GM18498 (cell line): Measurements from ENCODE around the gene PCDHA5.
"Not testable (repeated sequence)": the region's sequence is repeated elsewhere in the genome, so short reads cannot be mapped to it uniquely, and the experiment has no call there.

Experiments
- ATAC-seq: cut with Tn5 transposase; IDR thresholded peaks from one replicate; pipeline ENCODE4 v1.9.1; 2021; ENCODE audit warnings: mild to moderate bottlenecking, moderate library complexity; ENCODE audit not compliant: unreplicated experiment

PCDHA5 gene

DNA sequence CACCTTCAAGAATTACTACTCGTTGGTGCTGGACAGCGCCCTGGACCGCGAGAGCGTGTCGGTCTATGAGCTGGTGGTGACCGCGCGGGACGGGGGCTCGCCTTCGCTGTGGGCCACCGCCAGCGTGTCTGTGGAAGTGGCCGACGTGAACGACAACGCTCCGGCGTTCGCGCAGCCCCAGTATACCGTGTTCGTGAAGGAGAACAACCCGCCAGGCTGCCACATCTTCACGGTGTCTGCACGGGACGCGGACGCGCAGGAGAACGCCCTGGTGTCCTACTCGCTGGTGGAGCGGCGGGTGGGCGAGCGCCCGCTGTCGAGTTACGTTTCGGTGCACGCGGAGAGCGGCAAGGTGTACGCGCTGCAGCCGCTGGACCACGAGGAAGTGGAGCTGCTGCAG, 1.6 kb downstream of the PCDHA5 start:
- ATAC-seq = not testable (repeated sequence)

DNA sequence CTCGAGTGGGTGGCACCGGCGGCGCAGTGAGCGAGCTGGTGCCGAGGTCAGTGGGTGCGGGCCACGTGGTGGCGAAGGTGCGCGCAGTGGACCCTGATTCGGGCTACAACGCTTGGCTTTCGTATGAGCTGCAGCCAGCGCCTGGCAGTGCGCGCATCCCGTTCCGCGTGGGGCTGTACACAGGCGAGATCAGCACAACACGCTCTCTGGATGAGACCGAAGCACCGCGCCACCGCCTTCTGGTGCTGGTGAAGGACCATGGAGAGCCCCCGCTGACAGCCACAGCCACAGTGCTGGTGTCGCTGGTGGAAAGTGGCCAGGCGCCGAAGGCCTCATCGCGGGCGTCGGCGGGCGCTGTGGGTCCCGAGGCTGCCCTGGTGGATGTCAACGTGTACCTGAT, 2.1 kb downstream of the PCDHA5 start:
- no peak for ATAC-seq

DNA sequence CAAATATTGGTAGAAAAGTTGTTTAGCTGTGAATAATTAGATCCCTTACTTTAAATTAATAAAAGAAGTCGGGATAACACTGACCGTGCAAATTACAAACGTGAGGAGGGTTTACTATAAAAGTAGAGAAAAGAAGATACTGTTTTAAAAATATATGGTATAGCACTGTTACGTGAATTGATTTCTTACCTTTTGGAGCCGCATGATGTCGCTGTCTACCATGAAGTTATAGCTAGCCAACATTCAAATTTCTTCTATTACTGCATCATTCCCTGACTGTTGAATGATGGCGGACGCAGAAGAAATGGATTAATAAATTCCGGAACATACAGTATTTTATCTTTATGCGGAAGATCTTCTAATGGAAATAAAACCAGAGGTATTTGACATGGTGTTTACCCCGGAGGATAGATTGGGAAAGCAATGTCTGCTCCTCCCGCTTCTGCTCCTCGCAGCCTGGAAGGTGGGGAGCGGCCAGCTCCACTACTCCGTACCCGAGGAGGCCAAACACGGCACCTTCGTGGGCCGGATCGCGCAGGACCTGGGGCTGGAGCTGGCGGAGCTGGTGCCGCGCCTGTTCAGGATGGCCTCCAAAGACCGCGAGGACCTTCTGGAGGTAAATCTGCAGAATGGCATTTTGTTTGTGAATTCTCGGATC, 6.4 kb downstream of the PCDHA5 start, which contains the start of gene PCDHA6:
Gene PCDHA6 (plus strand): TSS at position 257 of the 658 bp plus-strand sequence. CDS start 132 bp downstream, at position 389.
- no peak for ATAC-seq

DNA sequence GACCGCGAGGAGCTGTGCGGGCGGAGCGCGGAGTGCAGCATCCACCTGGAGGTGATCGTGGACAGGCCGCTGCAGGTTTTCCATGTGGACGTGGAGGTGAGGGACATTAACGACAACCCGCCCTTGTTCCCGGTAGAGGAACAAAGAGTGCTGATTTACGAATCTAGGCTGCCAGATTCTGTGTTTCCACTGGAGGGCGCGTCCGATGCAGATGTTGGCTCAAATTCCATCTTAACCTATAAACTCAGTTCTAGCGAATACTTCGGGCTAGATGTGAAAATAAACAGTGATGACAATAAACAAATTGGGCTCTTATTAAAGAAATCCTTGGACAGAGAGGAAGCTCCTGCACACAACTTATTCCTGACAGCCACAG, 6.9 kb downstream of the PCDHA5 start:
- no peak for ATAC-seq

DNA sequence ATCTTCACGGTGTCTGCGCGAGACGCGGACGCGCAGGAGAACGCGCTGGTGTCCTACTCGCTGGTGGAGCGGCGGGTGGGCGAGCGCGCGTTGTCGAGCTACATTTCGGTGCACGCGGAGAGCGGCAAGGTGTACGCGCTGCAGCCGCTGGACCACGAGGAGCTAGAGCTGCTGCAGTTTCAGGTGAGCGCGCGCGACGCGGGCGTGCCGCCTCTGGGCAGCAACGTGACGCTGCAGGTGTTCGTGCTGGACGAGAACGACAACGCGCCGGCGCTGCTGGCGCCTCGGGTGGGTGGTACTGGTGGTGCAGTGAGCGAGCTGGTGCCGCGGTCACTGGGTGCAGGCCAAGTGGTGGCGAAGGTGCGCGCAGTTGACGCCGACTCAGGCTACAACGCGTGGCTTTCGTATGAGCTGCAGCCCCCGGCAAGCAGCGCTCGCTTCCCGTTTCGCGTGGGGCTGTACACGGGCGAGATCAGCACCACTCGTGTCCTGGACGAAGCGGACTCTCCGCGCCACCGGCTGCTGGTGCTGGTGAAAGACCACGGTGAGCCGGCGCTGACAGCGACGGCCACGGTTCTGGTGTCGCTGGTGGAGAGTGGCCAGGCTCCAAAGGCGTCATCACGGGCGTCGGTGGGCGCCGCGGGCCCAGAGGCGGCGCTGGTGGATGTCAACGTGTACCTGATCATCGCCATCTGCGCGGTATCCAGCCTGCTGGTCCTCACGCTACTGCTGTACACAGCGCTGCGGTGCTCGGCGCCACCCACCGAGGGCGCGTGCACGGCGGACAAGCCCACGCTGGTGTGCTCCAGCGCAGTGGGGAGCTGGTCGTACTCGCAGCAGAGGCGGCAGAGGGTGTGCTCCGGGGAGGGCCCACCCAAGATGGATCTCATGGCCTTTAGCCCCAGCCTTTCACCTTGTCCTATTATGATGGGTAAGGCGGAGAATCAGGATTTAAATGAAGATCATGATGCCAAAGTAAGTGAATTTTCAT, 8.4 kb downstream of the PCDHA5 start:
- ATAC-seq = not testable (repeated sequence)

DNA sequence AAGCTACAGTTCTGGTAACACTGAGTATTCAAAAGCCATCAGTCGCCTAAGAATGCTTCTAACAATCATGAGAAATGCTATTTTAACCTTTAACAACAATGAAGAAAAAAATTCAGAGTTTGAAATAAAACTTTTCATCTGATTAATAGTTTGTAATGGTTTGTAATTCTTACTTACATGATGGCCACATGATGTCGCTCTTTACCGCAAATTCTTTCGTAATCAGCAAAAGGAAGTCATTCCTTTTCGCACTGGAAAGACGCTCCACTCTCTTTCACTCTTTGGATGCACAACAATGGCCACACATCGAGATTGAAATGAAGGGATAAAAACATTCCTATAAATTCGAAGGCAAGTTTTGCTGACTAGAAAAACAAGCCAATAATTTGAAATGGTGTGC, 12.6 kb downstream of the PCDHA5 start, which contains the start of gene PCDHA7:
Gene PCDHA7 (plus strand): TSS at position 277 of the 400 bp plus-strand sequence. CDS start 115 bp downstream, at position 392.
- no peak for ATAC-seq

DNA sequence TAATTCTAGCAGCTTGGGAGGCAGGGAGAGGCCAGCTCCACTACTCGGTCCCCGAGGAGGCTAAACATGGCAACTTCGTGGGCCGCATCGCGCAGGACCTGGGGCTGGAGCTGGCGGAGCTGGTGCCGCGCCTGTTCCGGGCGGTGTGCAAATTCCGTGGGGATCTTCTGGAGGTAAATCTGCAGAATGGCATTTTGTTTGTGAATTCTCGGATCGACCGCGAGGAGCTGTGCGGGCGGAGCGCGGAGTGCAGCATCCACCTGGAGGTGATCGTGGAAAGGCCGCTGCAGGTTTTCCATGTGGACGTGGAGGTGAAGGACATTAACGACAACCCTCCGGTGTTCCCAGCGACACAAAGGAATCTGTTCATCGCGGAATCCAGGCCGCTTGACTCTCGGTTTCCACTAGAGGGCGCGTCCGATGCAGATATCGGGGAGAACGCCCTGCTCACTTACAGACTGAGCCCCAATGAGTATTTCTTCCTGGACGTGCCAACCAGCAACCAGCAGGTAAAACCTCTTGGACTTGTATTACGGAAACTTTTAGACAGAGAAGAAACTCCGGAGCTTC, 13.1 kb downstream of the PCDHA5 start:
- ATAC-seq = not testable (repeated sequence)

DNA sequence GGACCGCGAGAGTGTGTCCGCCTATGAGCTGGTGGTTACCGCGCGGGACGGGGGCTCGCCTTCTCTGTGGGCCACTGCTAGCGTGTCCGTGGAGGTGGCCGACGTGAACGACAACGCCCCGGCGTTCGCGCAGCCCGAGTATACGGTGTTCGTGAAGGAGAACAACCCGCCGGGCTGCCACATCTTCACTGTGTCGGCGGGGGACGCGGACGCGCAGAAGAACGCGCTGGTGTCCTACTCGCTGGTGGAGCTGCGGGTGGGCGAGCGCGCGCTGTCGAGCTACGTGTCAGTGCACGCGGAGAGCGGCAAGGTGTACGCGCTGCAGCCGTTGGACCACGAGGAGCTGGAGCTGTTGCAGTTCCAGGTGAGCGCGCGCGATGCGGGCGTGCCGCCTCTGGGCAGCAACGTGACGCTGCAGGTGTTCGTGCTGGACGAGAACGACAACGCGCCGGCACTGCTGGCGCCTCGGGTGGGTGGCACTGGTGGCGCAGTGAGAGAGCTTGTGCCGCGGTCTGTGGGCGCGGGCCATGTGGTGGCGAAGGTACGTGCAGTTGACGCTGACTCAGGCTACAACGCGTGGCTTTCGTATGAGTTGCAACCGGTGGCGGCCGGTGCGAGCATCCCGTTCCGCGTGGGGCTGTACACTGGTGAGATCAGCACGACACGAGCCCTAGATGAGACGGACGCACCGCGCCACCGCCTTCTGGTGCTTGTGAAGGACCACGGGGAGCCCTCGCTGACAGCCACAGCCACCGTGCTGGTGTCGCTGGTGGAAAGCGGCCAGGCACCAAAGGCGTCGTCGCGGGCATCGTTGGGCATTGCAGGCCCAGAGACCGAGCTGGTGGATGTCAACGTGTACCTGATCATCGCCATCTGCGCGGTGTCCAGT, 14.5 kb downstream of the PCDHA5 start:
- ATAC-seq = no peak

DNA sequence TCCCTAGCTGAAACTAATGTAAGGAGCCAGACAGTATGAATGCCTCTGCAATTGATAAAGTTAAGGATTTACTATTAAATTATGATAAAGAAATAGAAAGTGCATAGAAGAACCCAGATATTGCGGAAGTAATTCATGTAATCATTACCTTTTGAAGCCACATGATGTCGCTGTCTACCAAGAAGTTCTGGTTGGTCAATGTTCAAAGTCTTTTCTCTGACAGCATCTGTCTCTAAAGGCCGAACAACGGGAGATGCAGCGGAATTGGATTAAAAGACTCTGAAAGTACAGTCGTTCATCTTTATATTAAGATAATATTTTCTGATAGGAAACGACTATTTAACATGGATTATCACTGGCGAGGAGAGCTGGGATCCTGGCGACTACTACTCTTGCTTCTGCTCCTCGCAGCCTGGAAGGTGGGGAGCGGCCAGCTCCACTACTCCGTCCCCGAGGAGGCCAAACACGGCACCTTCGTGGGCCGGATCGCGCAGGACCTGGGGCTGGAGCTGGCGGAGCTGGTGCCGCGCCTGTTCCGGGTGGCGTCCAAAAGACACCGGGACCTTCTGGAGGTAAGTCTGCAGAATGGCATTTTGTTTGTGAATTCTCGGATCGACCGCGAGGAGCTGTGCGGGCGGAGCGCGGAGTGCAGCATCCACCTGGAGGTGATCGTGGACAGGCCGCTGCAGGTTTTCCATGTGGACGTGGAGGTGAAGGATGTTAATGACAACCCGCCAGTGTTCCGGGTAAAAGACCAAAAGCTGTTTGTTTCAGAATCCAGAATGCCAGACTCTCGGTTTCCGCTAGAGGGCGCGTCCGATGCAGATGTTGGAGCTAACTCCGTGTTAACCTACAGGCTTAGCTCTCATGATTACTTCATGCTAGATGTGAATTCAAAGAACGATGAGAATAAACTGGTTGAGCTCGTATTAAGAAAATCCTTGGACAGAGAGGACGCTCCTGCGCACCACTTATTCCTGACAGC, 19.9 kb downstream of the PCDHA5 start, which contains the start of gene PCDHA8:
Gene PCDHA8 (plus strand): TSS at position 210 of the 985 bp plus-strand sequence. CDS start 135 bp downstream, at position 345.
- no peak for ATAC-seq

DNA sequence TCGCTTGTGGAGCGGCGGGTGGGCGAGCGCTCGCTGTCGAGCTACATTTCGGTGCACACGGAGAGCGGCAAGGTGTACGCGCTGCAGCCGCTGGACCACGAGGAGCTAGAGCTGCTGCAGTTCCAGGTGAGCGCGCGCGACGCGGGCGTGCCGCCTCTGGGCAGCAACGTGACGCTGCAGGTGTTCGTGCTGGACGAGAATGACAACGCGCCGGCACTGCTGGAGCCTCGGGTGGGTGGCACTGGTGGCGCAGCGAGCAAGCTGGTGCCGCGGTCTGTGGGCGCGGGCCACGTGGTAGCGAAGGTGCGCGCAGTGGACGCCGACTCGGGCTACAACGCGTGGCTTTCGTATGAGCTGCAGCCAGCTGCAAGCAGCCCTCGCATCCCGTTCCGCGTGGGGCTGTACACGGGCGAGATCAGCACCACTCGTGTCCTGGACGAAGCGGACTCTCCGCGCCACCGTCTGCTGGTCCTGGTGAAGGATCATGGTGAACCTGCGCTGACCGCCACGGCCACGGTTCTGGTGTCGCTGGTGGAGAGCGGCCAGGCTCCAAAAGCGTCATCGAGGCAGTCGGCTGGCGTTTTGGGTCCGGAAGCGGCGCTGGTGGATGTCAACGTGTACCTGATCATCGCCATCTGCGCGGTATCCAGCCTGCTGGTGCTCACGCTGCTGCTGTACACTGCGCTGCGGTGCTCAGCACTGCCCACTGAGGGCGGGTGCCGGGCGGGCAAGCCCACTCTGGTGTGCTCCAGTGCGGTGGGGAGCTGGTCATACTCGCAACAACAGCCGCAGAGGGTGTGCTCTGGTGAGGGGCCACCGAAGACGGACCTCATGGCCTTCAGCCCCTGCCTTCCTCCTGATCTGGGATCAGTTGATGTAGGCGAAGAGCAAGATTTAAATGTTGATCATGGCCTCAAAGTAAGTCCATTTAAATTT, 21.7 kb downstream of the PCDHA5 start:
- ATAC-seq = no peak

DNA sequence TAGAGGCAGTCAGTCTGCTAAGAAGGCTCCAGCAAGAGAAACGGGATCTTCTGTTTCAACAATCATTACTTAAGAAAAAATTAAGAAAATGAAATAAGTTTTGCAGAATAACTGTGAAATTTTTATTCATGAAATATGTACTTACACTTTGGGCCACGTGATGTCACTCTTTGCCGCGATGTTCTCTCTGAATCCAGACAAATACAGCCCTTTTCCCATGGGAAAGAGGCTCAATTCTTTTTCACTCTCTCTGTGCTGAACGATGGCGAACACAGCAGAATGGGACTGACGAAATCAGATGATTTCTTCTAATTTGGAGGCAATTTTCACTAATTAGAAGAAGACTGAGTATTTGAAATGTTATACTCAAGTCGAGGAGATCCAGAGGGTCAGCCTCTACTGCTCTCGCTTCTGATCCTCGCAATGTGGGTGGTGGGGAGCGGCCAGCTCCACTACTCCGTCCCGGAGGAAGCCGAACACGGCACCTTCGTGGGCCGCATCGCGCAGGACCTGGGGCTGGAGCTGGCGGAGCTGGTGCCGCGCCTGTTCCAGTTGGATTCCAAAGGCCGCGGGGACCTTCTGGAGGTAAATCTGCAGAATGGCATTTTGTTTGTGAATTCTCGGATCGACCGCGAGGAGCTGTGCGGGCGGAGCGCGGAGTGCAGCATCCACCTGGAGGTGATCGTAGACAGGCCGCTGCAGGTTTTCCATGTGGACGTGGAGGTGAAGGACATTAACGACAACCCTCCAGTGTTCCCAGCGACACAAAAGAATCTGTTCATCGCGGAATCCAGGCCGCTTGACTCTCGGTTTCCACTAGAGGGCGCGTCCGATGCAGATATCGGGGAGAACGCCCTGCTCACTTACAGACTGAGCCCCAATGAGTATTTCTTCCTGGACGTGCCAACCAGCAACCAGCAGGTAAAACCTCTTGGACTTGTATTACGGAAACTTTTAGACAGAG, 27.0 kb downstream of the PCDHA5 start, which contains the start of gene PCDHA9:
Gene PCDHA9 (plus strand): TSS at position 244 of the 964 bp plus-strand sequence. CDS start 114 bp downstream, at position 358.
- ATAC-seq = not testable (repeated sequence)

DNA sequence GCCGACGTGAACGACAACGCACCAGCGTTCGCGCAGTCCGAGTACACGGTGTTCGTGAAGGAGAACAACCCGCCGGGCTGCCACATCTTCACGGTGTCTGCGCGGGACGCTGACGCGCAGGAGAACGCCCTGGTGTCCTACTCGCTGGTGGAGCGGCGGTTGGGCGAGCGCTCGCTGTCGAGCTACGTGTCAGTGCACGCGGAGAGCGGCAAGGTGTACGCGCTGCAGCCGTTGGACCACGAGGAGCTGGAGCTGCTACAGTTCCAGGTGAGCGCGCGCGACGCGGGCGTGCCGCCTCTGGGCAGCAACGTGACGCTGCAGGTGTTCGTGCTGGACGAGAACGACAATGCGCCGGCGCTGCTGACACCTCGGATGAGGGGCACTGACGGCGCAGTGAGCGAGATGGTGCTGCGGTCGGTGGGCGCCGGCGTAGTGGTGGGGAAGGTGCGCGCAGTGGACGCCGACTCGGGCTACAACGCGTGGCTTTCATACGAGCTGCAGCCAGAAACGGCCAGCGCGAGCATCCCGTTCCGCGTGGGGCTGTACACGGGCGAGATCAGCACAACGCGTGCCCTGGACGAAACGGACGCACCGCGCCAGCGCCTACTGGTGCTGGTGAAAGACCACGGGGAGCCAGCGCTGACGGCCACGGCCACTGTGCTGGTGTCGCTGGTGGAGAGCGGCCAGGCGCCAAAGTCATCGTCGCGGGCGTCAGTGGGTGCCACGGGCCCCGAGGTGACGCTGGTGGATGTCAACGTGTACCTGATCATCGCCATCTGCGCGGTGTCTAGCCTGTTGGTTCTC, 28.6 kb downstream of the PCDHA5 start:
- ATAC-seq = not testable (repeated sequence)

DNA sequence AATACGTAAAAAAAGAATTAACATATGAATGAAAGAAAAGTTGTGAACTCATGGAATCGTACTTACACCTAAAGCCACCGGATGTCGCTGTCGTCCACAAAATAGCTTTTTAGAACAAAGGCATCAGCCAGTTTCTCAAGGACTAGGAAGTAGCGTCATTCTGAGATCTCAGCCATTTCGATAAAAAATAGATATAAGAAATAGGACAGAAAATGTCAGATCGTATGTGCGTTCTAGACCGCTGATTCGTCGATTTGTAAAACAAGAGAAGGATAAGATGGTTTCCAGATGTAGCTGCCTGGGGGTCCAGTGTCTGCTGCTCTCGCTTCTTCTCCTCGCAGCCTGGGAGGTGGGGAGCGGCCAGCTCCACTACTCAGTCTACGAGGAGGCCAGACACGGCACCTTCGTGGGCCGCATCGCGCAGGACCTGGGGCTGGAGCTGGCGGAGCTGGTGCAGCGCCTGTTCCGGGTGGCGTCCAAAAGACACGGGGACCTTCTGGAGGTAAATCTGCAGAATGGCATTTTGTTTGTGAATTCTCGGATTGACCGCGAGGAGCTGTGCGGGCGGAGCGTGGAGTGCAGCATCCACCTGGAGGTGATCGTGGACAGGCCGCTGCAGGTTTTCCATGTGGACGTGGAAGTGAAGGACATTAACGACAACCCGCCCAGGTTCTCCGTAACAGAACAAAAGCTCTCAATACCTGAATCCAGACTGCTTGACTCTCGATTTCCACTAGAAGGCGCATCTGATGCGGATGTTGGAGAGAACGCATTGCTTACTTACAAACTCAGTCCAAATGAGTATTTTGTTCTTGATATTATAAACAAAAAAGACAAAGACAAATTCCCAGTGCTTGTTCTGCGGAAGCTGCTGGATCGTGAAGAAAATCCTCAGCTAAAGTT, 34.6 kb downstream of the PCDHA5 start, which contains the start of gene PCDHA10:
Gene PCDHA10 (plus strand): TSS at position 126 of the 903 bp plus-strand sequence. CDS start 152 bp downstream, at position 278.
- no peak for ATAC-seq

DNA sequence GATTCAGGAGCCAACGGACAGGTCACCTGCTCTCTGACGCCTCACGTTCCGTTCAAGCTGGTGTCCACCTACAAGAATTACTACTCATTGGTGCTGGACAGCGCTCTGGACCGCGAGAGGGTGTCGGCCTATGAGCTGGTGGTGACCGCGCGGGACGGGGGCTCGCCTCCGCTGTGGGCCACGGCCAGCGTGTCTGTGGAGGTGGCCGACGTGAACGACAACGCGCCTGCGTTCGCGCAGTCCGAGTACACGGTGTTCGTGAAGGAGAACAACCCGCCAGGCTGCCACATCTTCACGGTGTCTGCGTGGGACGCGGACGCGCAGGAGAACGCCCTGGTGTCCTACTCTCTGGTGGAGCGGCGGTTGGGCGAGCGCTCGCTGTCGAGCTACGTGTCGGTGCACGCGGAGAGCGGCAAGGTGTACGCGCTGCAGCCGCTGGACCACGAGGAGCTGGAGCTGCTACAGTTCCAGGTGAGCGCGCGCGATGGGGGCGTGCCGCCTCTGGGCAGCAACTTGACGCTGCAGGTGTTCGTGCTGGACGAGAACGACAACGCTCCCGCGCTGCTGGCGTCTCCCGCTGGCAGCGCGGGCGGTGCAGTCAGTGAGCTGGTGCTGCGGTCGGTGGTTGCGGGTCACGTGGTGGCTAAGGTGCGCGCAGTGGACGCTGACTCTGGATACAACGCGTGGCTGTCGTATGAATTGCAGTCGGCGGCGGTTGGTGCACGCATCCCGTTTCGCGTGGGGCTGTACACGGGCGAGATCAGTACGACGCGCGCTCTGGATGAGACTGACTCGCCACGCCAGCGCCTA, 36.0 kb downstream of the PCDHA5 start:
- no peak for ATAC-seq
